ENCODE data around the gene ABCC1.
"Not testable (repeated sequence)": the region's sequence is repeated elsewhere in the genome, so short reads cannot be mapped to it uniquely, and the experiment has no call there.

ABCC1 gene

DNA sequence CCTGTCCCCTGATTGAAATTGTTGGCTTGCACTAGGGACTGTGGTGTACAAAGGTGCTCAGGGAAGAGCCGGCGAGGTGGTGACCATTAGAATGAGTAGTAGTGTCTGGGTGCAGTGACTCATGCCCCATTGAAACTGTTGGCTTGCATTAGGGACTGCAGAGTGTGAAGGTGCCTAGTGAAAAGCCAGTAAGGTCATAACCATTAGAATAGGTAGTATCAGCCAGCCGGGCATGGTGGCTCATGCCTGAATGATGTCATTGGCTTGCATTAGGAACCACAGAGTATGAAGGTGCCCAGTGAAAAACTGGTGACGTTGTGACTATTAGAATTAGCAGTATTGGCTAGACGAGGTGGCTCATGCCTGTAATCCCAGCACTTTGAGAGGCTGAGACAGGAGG, 195.0 kb downstream of the ABCC1 start:
- DNase-seq: no peak

DNA sequence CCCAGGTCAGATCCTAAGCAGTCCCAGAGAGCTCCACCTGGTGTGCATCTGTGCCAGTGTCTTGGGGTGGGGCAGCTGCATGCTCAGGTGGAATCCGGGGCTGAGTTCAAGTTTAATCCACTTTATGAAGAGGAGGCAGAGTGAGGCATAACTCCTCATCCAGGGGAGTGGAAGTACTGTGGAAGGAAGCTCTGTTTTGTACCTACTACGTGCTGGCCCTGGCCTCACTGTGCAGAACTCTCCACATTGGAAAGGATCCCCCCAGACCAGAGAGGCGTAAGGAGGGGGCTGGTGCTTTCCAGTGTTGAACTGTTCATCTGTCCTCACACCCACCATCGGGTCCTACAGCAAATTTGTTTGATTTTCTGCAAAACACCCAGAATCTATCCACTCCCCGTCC, 195.9 kb downstream of the ABCC1 start:
- DNase-seq: no peak

DNA sequence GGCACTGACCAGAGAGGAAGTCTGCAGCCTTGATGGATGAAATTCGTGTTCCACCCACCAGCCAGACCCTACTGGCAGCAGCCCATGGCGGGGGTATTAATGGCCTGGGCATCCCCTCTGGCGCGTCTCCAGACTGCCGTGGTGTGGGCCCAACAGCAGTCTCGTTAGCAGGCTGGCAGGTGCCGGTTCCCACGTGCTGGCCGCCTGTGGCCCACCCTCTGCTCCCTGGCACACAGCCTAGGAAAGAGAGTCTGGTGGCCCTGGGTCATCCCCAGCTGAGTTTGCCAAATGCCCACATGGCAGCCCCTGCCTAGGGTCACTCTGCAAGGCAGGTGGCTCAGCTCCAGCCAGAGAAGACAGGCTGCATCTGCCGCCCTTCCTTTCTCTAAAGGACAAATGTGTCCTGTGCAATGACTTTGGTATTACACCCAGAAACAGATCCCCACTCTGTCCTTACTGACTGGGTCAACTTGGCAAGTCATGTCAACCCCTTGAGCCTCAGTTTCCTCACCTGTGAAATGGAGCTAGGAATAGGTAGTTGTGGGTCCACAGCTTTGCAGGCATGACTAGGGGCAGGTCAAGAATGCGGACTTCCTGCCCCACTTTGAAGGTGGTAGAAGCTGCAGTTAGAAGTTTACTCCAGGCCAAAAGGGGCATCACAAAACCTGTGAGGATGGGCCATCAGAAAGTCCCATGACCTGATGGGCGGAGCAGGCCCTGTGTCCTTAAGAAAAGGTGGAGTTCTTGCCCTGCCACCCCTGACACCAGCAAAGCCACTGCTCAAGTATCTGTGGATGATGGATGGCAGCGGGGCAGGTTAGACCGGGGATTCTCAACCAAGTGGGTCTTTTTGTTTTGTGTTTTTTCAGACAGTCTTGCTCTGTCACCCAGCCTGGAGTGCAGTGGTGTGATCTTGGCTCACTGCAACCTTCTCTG, 197.2 kb downstream of the ABCC1 start:
- DNase-seq: no peak

- DNase-seq: no peak
Measured at GRCh38 chr16:16147316-16147999, 198.0 kb downstream of the ABCC1 start.

GRCh38 chr16:16148000-16148599, 198.7 kb downstream of the ABCC1 start:
- DNase-seq: not testable (repeated sequence)

GRCh38 chr16:16148755-16149154, 199.3 kb downstream of the ABCC1 start:
- DNase-seq: no peak

DNA sequence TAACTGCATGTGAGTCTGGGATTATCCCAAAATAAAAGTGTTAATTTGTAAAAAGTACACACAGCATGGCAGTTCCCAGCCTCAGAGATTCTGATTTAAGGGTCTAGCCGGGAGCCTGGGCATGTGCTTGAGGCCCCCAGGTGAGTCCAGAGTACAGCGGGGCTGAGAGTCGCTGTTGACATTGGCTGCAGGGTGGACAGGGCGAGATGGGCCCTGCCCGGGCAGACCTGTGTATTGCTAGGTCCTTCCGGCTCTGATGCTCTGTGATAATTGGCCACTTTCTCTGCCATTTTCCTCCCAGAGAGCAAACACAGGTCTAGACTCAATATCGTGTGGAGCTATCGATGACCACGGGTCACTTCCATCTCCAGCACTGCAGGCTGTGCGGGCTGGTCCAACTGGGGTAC, 200.3 kb downstream of the ABCC1 start:
- DNase-seq: no peak

- no peak for DNase-seq
Measured at GRCh38 chr16:16150117-16150877, 200.9 kb downstream of the ABCC1 start.

GRCh38 chr16:16150878-16151152, 201.4 kb downstream of the ABCC1 start:
- no peak for DNase-seq

GRCh38 chr16:16151315-16151714, 201.9 kb downstream of the ABCC1 start:
- DNase-seq: no peak

DNA sequence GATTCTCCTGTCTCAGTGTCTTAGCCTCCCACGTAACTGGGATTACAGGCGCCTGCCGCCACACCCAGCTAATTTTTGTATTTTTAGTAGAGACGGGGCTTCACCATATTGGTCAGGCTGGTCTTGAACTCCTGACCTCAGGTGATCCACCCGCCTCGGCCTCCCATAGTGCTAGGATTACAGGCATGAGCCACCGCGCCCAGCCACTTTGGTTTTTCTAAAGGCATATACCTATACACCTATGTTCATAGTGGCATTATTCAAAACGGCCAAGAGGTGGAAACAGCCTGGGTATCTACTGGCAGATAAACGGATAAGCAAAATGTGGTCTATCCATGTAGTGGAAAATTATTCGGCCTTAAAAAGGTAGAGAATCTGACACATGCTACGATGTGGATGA, 203.6 kb downstream of the ABCC1 start:
- not testable (repeated sequence) for DNase-seq

GRCh38 chr16:16154281-16154951, 205.0 kb downstream of the ABCC1 start:
- no peak for DNase-seq

GRCh38 chr16:16155234-16155633, 205.8 kb downstream of the ABCC1 start:
- DNase-seq: no peak

- DNase-seq: no peak
Measured at GRCh38 chr16:16157166-16157565, 207.8 kb downstream of the ABCC1 start.

- no peak for DNase-seq
Measured at GRCh38 chr16:16158082-16158658, 208.8 kb downstream of the ABCC1 start.

DNA sequence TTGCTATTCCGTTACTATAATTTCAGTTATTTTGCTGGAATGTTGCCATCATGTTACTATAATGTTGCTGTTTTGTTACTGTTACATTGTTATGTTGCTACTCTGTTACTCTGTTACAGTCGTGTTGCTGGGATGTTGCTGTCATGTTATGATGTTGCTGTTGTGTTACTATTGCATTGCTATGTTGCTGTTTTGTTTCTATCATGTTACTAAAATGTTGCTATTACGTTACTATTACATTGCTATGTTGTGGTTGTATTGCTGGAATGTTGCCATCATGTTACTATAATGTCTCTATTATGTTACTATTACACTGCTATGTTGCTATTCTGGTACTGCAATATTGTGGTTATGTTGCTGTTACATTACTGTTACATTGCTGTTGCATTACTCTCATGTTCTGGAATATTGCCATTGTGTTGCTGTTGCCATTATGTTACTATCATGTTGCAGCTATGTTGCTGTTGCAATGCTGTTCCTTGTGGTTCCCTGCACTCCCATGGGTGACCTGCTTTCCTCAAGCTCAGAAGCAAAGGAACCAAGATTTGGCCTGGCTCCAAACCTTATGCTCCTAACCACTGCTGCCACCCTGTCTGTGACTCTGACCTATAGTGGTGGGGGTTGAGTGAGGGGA, 209.4 kb downstream of the ABCC1 start:
- DNase-seq: no peak

DNA sequence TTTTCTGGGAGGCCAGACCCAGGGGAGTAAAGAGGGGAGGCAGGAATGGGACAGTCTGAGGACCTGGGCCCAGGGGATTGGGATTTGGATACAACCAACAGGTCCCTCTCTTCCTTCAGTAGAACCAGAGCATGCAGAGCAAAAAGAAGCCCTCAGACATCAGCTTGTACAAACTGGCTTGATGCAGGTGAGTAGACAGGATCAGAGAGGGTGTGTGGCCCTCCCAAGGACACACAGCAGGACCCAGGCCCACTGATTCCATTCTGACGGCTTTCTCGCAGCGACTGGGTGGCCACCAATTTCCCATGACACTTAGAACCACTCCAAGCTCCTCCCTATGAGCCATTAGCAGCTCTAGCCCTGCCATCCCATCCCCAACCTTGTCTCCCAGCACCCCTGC, 210.2 kb downstream of the ABCC1 start:
- no peak for DNase-seq

GRCh38 chr16:16161319-16161718, 211.9 kb downstream of the ABCC1 start:
- DNase-seq: no peak

DNA sequence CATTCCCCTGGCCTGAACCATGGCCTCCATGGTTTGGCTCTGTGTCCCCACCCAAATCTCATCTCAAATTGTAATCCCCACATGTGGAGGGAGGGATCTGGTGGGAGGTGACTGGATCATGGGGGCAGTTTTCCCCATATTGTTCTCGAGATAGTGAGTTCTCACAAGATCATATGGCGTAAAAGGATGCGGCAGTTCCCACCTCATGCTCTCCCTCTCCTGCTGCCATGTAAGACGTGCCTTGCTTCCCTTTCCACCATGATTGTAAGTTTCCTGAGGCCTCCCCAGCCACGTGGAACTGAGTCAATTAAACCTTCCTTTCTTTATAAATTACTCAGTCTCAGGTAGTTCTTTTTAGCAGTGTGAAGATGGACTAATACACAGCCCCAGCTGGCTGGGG, 212.4 kb downstream of the ABCC1 start:
- not testable (repeated sequence) for DNase-seq

- no peak for DNase-seq
Measured at GRCh38 chr16:16162591-16162990, 213.2 kb downstream of the ABCC1 start.

DNA sequence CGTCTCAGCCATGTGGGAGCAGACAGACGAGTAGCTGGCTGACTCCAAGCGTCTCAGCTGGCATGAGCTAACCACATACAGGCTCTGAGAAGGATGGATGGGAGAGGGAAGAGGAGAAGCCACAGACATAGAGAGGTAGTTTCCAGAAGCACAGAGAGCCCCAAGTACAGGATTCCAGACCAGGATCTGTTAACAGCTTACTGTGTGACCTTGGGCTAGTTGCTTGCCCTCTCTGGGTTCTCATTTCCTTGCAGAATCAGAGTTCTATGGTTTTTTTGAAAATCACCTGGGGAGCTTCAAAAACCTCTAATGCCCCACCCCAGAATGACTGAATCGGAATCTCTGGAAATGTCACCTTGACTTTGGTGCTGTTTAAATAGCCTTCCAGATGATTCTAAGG, 213.7 kb downstream of the ABCC1 start:
- DNase-seq: no peak

DNA sequence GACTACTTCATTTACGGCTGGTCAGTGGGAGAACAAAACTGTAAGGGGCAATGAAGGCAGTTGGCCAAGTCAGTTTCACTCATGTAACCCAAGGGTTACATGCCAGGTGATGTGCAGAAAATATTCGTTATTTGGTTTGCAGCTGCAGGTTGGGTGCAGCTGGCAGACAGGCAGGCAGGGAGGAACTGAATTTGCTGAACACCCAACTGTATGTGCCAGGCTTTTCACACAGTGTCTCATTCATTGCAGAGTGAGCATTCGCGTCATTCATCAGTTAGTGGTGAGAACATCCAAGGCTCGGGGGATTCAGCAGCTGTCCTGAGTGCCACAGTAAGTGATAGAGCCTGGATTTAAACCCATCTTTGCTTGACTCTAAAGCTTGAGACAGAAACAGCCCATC, 214.2 kb downstream of the ABCC1 start:
- DNase-seq: no peak

Measured in NCI-H345 (cell line).